IMR-90 (cell line): ENCODE results near the gene NAA11. TPM values are rescaled to one million over a fixed set of nuclear protein-coding genes. Genes with fewer than 3 reads are reported as not detected.

ENCODE experiments used
- ATAC-seq: fragments of 200-7000 bp; cut with Tn5 transposase; 2 replicates; pipeline ENCODE4 v1.9.1; 2020; ENCODE audit warnings: low read depth, mild to moderate bottlenecking, moderate library complexity
- BruUV-seq: library from RNA; stranded (reverse); fragments of 400-500 nt; replicated peaks from 2 replicates; lab custom pipeline; 2021; lab: Mats Ljungman, UMichigan
- CTCF ChIA-PET: fragments of 300-600 bp; formaldehyde crosslinking; extraction: SDS; loops from one replicate; lab custom pipeline; 2021; ENCODE audit warnings: antibody characterized with exemption; lab: Yijun Ruan, JAX
- POLR2A ChIA-PET: fragments of 300-600 bp; sonication (Branson Sonifier 250); formaldehyde crosslinking; loops from one replicate; lab custom pipeline; 2022; ENCODE audit warnings: antibody characterized with exemption; ENCODE audit not compliant: unreplicated experiment; lab: Charles Lee
- DNase-seq: peaks from one replicate; pipeline ENCODE4 v3.0.0; 2013
- H2AFZ ChIP-seq: replicated peaks from 2 replicates; pipeline ENCODE3; 2013; ENCODE audit warnings: low read length, mild to moderate bottlenecking; ENCODE audit not compliant: poor library complexity
- H2AK5ac ChIP-seq: 2 replicates; pipeline ENCODE4 v1.6.1; 2013; ENCODE audit warnings: low read depth, low read length, inconsistent platforms
- H2AK9ac ChIP-seq: replicated peaks from 2 replicates; pipeline ENCODE3; 2013; ENCODE audit warnings: mild to moderate bottlenecking, low read depth, low read length, moderate library complexity; ENCODE audit not compliant: poor library complexity
- H2BK120ac ChIP-seq: 2 replicates; pipeline ENCODE4 v1.6.1; 2013; ENCODE audit warnings: low read depth, low read length, inconsistent platforms
- H2BK15ac ChIP-seq: 3 replicates; pipeline ENCODE4 v1.6.1; 2013; ENCODE audit warnings: low read depth, low read length, inconsistent platforms
- H2BK20ac ChIP-seq: 2 replicates; pipeline ENCODE4 v1.6.1; 2013; ENCODE audit warnings: low read depth, mild to moderate bottlenecking, inconsistent platforms, low read length, moderate library complexity
- H2BK5ac ChIP-seq: 2 replicates; pipeline ENCODE4 v1.6.1; 2013; ENCODE audit warnings: mild to moderate bottlenecking, low read depth, low read length, inconsistent platforms; ENCODE audit not compliant: poor library complexity, severe bottlenecking
- H3K14ac ChIP-seq: replicated peaks from 2 replicates; pipeline ENCODE4 v1.6.1; 2013; ENCODE audit warnings: low read depth, low read length, inconsistent platforms
- H3K18ac ChIP-seq: 2 replicates; pipeline ENCODE4 v1.6.1; 2013; ENCODE audit warnings: low read depth, low read length, control low read depth
- H3K23ac ChIP-seq: 2 replicates; pipeline ENCODE4 v1.6.1; 2013; ENCODE audit warnings: low read depth, low read length, inconsistent platforms
- H3K27ac ChIP-seq: 2 replicates; pipeline ENCODE4 v1.5.1; 2013; ENCODE audit warnings: mild to moderate bottlenecking, control low read depth, low read length; ENCODE audit not compliant: insufficient read depth
- H3K27me3 ChIP-seq: 2 replicates; pipeline ENCODE4 v1.6.1; 2013; ENCODE audit warnings: low read length; ENCODE audit not compliant: control insufficient read depth, insufficient read depth
- H3K36me3 ChIP-seq: 2 replicates; pipeline ENCODE4 v1.6.1; 2013; ENCODE audit warnings: low read length, mixed read lengths; ENCODE audit not compliant: control insufficient read depth, insufficient read depth
- H3K4ac ChIP-seq: 2 replicates; pipeline ENCODE4 v1.6.1; 2013; ENCODE audit warnings: low read depth, low read length, inconsistent platforms
- H3K4me1 ChIP-seq: 2 replicates; pipeline ENCODE4 v1.6.1; 2013; ENCODE audit warnings: low read length, mixed read lengths; ENCODE audit not compliant: control insufficient read depth, insufficient read depth
- H3K4me2 ChIP-seq: 2 replicates; pipeline ENCODE4 v1.6.1; 2013; ENCODE audit warnings: low read depth, mild to moderate bottlenecking, control low read depth, low read length, moderate library complexity
- H3K4me3 ChIP-seq: 2 replicates; pipeline ENCODE4 v1.5.1; 2013; ENCODE audit warnings: low read depth, mild to moderate bottlenecking, control low read depth, low read length, moderate library complexity; ENCODE audit not compliant: insufficient read depth
- H3K56ac ChIP-seq: 2 replicates; pipeline ENCODE4 v1.6.1; 2013; ENCODE audit warnings: low read length, inconsistent platforms; ENCODE audit not compliant: insufficient read depth; ENCODE audit errors: extremely low read depth
- H3K79me1 ChIP-seq, 2 experiments: 2 replicates each; pipeline ENCODE4 v1.6.1; 2013; ENCODE audit warnings: low read length in 2 of 2, inconsistent platforms in 1 of 2, low read depth in 1 of 2
- H3K9ac ChIP-seq: 2 replicates; pipeline ENCODE4 v1.6.1; 2013; ENCODE audit warnings: low read depth, low read length, control low read depth
- H3K9me1 ChIP-seq: 2 replicates; pipeline ENCODE4 v1.6.1; 2013; ENCODE audit warnings: low read length, inconsistent platforms; ENCODE audit not compliant: insufficient read depth
- H3K9me3 ChIP-seq: 2 replicates; pipeline ENCODE4 v1.6.1; 2013; ENCODE audit warnings: low read length; ENCODE audit not compliant: control insufficient read depth, insufficient read depth
- H4K20me1 ChIP-seq: 2 replicates; pipeline ENCODE4 v1.6.1; 2013; ENCODE audit warnings: low read length, inconsistent platforms; ENCODE audit not compliant: insufficient read depth
- H4K5ac ChIP-seq: 2 replicates; pipeline ENCODE4 v1.6.1; 2013; ENCODE audit warnings: mild to moderate bottlenecking, low read depth, low read length, control low read depth
- H4K8ac ChIP-seq, 2 experiments: 2 replicates each; pipeline ENCODE4 v1.6.1; 2013; ENCODE audit warnings: low read depth in 2 of 2, low read length in 2 of 2, control low read depth in 1 of 2, inconsistent platforms in 1 of 2
- H4K91ac ChIP-seq: 2 replicates; pipeline ENCODE4 v1.6.1; 2013; ENCODE audit warnings: low read depth, low read length, inconsistent platforms; ENCODE audit not compliant: insufficient read depth
- CEBPB ChIP-seq: IDR thresholded peaks from 2 replicates; pipeline ENCODE4 v1.6.1; 2012; ENCODE audit warnings: low read depth, low read length, improper control_type of control experiment
- MXI1 ChIP-seq: IDR thresholded peaks from 2 replicates; pipeline ENCODE4 v1.6.1; 2012; ENCODE audit warnings: low read depth, mild to moderate bottlenecking, low read length, moderate library complexity, borderline replicate concordance
- RAD21 ChIP-seq: IDR thresholded peaks from 2 replicates; pipeline ENCODE4 v1.6.1; 2012; ENCODE audit warnings: low read length, improper control_type of control experiment
- RFX5 ChIP-seq: IDR thresholded peaks from 2 replicates; pipeline ENCODE4 v1.8.0; 2012; ENCODE audit warnings: low read depth, mild to moderate bottlenecking, low read length, moderate library complexity
- WGBS, 2 experiments: methylation state at CpG; one replicate each; pipeline versions ENCODE4 v1.1.5 to v1.1.7; 2013; ENCODE audit warnings: missing lambda C conversion rate in 2 of 2; ENCODE audit not compliant: insufficient read length in 1 of 2; ENCODE audit errors: extremely low coverage in 2 of 2; 5-methylcytosine and 5-hydroxymethylcytosine counted together
- dilution Hi-C: fragments of 300-500 bp; cut with HindIII; formaldehyde crosslinking; loops from one replicate; pipeline ENCODE4 v1.14.3; 2018; ENCODE audit warnings: low sequenced_read_pairs; ENCODE audit not compliant: unreplicated experiment
- in situ Hi-C: fragments of 300-500 bp; cut with MboI; formaldehyde crosslinking; loops from 3 replicates; pipeline ENCODE4 v1.14.3; 2019; ENCODE audit warnings: low sequenced_read_pairs, inconsistent platforms, mixed read lengths
- intact Hi-C: fragments of 100-400 bp; cut with micrococcal nuclease; formaldehyde crosslinking; loops from 2 replicates; pipeline ENCODE4 v1.10.0; 2022
- polyA plus RNA-seq, 3 experiments: library from polyadenylated mRNA; depleted of rRNA; stranded (reverse); fragments of >200 nt; gene quantifications; 2 replicates each; pipeline ENCODE4 v1.2.3, GENCODE V29; 2012; ENCODE audit warnings: low replicate concordance in 1 of 3
- total RNA-seq: library from RNA; depleted of rRNA; stranded (reverse); fragments of >200 nt; gene quantifications from 2 replicates; pipeline ENCODE4 v1.2.3, GENCODE V29; 2012
- TF ChIP-seq, protein P1 (sequence below): fragments of 150-350 bp; IDR thresholded peaks from 2 replicates; pipeline ENCODE4 v1.6.1; 2017; ENCODE audit warnings: mild to moderate bottlenecking, antibody characterized with exemption, low read length, low read depth

Gene NAA11
- total and polyA plus RNA-seq, 2 of the 4 experiments (the other 2 are of a cell fraction) = not detected

DNA sequence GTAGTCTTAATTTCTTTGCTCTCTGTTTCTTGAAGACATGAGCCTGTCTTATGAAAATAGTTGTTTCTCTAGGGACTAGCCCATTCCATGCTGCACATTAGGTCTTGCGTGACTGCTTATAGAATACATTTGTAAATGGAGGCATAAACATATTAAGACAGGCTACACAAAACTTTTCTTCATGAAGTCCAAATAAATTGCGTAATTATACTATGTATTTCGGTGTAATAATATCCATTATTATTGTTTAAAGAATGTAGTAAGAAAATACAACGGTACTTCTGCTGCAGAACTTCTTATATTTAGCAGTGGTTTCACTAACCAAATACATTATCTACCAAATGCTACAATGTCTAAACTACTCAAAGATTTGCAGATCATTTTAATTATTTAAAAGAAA, 8.5 kb upstream of the NAA11 start:
- Histone ChIP-seq H3K27me3 (no peaks in the 10 kb centered on the region), H4K5ac (no peak overlapping the region), H2BK5ac (no peak overlapping the region), H3K18ac (no peak overlapping the region), H3K9me3 (no peaks in the 10 kb centered on the region), H3K4me2 (no peak overlapping the region), H2AK9ac (no peak overlapping the region), H3K14ac (no peak overlapping the region), H3K4me1 (no peaks in the 10 kb centered on the region), H4K20me1 (no peaks in the 10 kb centered on the region), H3K27ac (no peak overlapping the region), H2AK5ac (no peak overlapping the region), H3K23ac (no peak overlapping the region), H4K91ac (no peak overlapping the region), H4K8ac (no peak overlapping the region), H2AFZ (no peak overlapping the region), H2BK120ac (no peak overlapping the region), H3K9me1 (no peaks in the 10 kb centered on the region), H2BK15ac (no peak overlapping the region), H3K79me1 (no peaks in the 10 kb centered on the region), H3K9ac (no peak overlapping the region), H3K4me3 (no peak overlapping the region), H2BK20ac (no peak overlapping the region), H3K56ac (no peak overlapping the region), H3K36me3 (no peaks in the 10 kb centered on the region), H3K4ac (no peak overlapping the region)
- no CpG with 5 or more reads among the region's 4 CpGs for WGBS, 2 experiments
- ChIA-PET CTCF (no interaction called here), POLR2A (no interaction called here)
- intact Hi-C loops = no loop called here
- ATAC-seq (no peak), DNase-seq (no peak)
- no TSS peak for BruUV-seq
- dilution Hi-C loops = no loop called here
- TF ChIP-seq RAD21 = no peak
- TF ChIP-seq, protein P1, sequence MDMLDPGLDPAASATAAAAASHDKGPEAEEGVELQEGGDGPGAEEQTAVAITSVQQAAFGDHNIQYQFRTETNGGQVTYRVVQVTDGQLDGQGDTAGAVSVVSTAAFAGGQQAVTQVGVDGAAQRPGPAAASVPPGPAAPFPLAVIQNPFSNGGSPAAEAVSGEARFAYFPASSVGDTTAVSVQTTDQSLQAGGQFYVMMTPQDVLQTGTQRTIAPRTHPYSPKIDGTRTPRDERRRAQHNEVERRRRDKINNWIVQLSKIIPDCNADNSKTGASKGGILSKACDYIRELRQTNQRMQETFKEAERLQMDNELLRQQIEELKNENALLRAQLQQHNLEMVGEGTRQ = no peak
- TF ChIP-seq RFX5 = no peak
- 0 out of 2 replicates have a peak, but pooled peaks have one; percentile 16 for TF ChIP-seq CEBPB
- no peak for TF ChIP-seq MXI1
- in situ Hi-C loops = no loop called here
